Renal cortical epithelial cell (primary cell): ENCODE data around the gene MEI4. TPM values are rescaled to one million over a fixed set of nuclear protein-coding genes. Genes with fewer than 3 reads are reported as not detected.

Source experiments
- DNase-seq: peaks from one replicate; pipeline ENCODE4 v3.0.0-alpha.2; 2011; ENCODE audit warnings: low read depth
- total RNA-seq: library from RNA; depleted of rRNA; stranded (reverse); fragments of >200 nt; gene quantifications from 2 replicates; pipeline ENCODE4 v1.2.3, GENCODE V29; 2014

Gene MEI4
- total RNA-seq, 1 donor from 2014 or later = 1.2 TPM

DNA sequence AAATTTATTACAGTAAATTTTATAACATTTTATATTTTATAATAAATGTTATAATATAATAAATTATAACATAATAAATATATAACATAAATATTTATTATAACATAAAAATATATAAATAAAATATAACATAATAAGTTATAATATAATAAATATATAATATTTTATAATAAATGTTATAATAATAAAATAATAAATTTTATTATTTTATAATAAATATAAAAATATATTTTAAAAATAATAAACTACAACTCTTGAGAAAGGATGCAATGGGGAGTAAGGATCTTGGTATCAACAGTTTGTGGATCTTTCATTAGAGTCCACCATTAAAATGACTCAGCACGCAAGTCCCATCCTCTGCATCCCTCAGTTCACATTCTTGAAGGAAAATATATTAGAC lies 312.6 kb downstream of the MEI4 start:
- no peak for DNase-seq

DNA sequence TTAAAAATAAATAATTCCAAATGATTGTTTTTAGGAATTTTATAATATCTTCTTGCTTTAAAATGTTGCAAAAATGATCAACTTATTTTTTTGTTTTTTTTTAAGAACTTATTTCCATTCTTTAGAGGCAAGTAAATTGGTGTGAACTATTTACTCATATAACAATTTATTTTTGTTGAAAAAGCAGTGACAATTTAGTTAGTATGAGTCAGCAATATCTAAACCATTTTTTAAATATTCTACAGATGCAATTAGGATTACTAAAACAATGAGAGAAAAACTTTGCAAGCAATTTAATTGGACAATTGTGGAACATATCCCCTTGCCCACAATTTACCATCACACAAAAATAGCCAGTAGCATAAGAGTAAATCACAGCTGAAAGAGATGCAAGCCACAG lies 319.5 kb downstream of the MEI4 start:
- DNase-seq = no peak

Other genes with a start within 250 kb of the MEI4 start
- gene HTR1B, start 189.5 kb upstream of the MEI4 start, total RNA-seq = 0.15 and 0.17 TPM in 2 replicates